ENCODE measurements around the gene CLUH. TPM values are rescaled to one million over a fixed set of nuclear protein-coding genes. Genes with fewer than 3 reads are reported as not detected.

Gene CLUH
- total RNA-seq, 1 donor from 2014 or later, result 29.0 TPM

- DNase-seq (ENCODE audit: low read depth in 2 of 2), result no peak
Measured at GRCh38 chr17:2718150-2718938, 6.8 kb upstream of the CLUH start.

GRCh38 chr17:2716649-2717048 lies 5.1 kb upstream of the CLUH start:
- DNase-seq (ENCODE audit: low read depth in 2 of 2), result no peak

- no peak for DNase-seq (ENCODE audit: low read depth in 2 of 2)
Measured at GRCh38 chr17:2713881-2714280, 2.3 kb upstream of the CLUH start.

GRCh38 chr17:2712300-2713043 lies 908 bp upstream of the CLUH start:
- DNase-seq (ENCODE audit: low read depth in 2 of 2), result peak in 1 of 2 donors; percentile 31

GRCh38 chr17:2710803-2711607 lies 559 bp downstream of the CLUH start:
- DNase-seq (ENCODE audit: low read depth in 2 of 2), result peak in 1 of 2 donors; percentile 34

- DNase-seq (ENCODE audit: low read depth in 2 of 2), result peak in 1 of 2 donors; percentile 22
Measured at GRCh38 chr17:2710071-2710802, 1.3 kb downstream of the CLUH start.

- no peak for DNase-seq (ENCODE audit: low read depth in 2 of 2)
Measured at GRCh38 chr17:2709183-2709661, 2.3 kb downstream of the CLUH start.

- no peak for DNase-seq (ENCODE audit: low read depth in 2 of 2)
Measured at GRCh38 chr17:2708585-2709182, 2.9 kb downstream of the CLUH start.

- no peak for DNase-seq (ENCODE audit: low read depth in 2 of 2)
Measured at GRCh38 chr17:2707721-2708584, 3.6 kb downstream of the CLUH start.

GRCh38 chr17:2706911-2707510 lies 4.6 kb downstream of the CLUH start:
- no peak for DNase-seq (ENCODE audit: low read depth in 2 of 2)

- no peak for DNase-seq (ENCODE audit: low read depth in 2 of 2)
Measured at GRCh38 chr17:2705888-2706795, 5.4 kb downstream of the CLUH start.

GRCh38 chr17:2705263-2705662 lies 6.3 kb downstream of the CLUH start:
- peak in 1 of 2 donors; percentile 70 for DNase-seq (ENCODE audit: low read depth in 2 of 2)

GRCh38 chr17:2704890-2705248 lies 6.7 kb downstream of the CLUH start:
- no peak for DNase-seq (ENCODE audit: low read depth in 2 of 2)

GRCh38 chr17:2704031-2704889 lies 7.3 kb downstream of the CLUH start:
- DNase-seq (ENCODE audit: low read depth in 2 of 2), result no peak

GRCh38 chr17:2703606-2704005 lies 8.0 kb downstream of the CLUH start:
- no peak for DNase-seq (ENCODE audit: low read depth in 2 of 2)

GRCh38 chr17:2703181-2703580 lies 8.4 kb downstream of the CLUH start:
- DNase-seq (ENCODE audit: low read depth in 2 of 2), result no peak

- no peak for DNase-seq (ENCODE audit: low read depth in 2 of 2)
Measured at GRCh38 chr17:2701996-2702741, 9.4 kb downstream of the CLUH start.
